ENCODE data around the gene SPOCK2.
"Not testable (repeated sequence)": the region's sequence is repeated elsewhere in the genome, so short reads cannot be mapped to it uniquely, and the experiment has no call there.

The SPOCK2 gene

DNA sequence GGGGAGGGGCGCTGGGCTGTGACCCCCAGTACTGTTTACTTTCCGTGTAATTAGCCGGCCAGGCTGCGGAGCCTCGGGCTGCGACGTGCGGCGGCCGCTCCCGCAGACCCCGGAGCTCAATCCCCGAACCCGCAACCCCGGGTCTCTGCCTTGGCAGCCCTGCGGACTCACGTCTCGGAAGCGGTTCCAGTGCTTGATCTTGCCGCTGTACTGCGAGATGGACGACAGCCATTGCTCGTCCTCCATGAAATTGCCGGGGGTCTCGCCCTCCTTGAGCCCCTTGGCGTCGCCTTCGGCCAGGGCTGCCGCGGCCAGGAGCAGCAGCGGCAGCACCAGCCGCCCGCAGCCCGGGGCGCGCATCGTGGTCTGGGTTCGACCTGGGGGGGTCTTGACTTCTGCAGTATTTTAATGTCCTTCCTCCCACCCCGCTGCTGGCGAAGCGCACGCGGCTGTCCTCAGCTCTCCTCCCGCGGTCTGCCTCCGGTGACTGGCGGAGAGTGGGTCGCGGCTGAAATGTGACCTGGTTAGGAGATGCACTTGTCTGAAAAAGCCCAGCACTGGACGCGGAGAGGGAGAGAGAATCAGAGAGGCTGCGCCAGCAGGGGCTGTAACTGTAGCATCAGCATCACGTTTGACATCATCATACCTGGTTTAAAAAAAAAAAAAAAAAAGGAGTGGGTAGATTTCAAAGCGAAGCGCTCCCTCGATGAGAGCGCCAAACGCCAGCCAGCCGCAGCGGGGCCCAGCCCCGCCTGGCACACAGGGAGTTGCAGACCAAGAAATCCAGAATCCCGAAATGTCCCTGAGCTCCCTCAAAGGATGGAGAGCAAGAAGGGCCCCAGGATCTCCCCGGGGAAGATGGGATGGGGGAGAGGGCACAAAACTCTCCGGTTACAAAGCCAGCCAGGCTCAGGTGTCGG lies at the start of gene SPOCK2:
SPOCK2 (minus strand) TSS at position 583 of the 920 bp plus-strand sequence; CDS start at position 360, 223 bp downstream.
- peak; percentile 85 for DNase-seq

DNA sequence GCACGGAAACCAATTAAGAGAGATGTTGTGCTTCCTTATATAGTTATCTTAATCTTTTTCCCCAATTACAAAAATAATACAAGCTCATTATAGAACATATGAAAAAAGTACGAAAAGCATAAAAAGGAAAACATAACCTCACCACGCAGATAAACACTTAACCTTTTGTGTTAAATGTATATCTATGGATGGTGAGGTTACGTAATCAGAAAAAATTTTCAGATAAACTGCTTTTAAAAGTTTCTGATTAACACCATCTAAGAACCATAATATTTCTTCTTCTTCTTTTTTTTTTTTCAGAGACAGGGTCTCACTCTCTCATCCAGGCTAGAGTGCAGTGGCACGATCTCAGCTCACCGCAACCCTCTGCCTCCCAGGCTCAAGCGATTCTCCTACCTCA lies 49.2 kb upstream of the SPOCK2 start:
- DNase-seq = no peak

DNA sequence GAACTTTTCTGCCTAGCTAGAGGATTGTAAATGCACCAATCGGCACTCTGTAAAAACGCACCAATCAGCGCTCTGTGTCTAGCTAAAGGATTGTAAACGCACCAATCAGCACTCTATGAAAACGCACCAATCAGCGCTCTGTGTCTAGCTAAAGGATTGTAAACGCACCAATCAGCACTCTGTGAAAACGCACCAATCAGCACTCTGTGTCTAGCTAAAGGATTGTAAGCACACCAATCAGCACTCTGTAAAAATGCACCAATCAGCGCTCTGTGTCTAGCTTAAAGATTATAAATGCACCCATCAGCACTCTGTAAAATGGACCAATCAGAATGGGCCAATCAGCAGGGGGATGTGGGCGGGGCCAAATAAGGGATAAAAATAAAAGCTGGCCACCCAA lies 47.9 kb upstream of the SPOCK2 start:
- not testable (repeated sequence) for DNase-seq

DNA sequence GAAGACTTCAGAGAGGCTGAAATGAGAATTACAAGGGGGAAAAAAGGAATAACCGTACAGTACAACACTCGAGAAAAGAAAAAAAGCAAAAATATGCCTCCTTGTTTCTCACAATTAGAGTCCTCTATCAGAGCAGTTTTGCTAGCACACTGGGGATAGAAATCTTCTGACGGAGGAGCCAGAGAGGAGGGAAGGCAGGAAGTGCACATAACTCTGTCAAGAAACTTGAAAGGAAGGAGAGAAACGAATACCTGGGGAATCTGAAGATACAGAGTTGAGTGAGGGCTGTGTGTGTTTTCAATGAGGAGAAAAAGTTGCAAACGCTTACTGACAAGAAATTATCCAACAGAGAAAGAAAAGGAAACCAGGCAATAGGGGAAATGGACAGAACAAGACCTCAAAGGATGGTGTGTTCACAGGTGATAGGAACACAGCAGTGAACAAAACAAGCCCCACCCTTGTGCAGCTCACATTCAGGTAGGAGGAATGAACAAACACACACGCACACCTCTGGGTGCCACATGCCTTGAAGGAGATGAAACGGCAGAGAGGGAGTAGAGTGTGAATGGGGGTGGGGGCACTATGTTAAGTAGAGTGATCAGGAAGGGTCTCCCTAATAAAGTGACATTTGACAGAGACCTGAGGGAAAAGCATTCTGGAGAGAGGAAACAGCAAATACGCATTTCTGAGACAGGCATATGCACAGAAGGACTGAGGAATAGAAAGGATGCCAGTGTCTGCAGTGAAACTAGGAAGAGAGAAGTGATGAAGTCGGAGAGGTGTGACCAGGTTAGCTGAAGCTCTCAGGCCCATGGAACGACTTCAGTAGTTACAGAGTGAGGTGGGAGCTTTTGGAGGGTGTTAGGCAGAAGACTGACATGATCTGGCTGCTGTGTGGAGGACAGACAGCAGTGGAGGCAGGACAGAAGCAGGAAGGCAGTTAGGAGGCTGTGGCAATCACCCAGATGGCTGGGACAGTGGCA lies 46.7 kb upstream of the SPOCK2 start:
- no peak for DNase-seq

DNA sequence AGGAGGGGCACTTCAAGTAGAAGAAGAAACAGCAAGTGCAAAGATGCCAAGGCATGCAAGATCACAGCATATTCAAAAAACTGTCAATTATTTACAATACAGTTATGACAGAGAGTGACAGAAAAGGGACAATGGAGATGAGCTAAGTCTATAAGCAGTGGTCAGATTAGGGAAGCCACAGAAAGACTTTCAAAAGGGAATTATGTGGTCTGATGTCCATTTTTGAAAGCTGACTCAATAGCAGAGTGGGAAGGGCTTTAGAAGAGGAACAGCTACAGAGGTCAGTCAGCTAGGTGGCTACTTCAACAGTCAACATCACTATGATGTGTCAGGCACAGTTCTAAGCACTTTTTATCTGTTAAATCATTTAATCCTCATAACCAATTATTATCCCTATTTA lies 45.2 kb upstream of the SPOCK2 start:
- no peak for DNase-seq

GRCh38 chr10:72132854-72133253 lies 44.5 kb upstream of the SPOCK2 start:
- DNase-seq = no peak

GRCh38 chr10:72127571-72127970 lies 39.2 kb upstream of the SPOCK2 start:
- no peak for DNase-seq

DNA sequence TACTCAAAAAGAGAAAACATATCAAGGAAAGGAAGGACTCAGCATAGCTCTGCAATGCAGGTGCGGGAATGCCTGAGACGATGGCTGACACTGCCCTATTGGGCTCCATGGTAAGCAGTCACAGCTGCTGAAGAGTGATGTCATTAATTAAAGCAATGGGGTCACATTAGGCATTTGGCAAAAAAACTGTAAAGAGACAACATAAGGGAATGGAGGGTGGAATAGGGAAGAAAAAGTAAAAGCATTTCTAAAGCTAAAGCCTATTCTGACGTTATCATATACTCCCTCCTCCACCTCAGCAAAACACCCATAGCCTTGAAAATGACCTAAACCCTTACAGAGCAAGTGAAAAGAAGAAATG lies 38.5 kb upstream of the SPOCK2 start:
- DNase-seq = no peak

- peak; percentile 50 for DNase-seq
Measured at GRCh38 chr10:72126184-72126871, 38.0 kb upstream of the SPOCK2 start.

GRCh38 chr10:72124989-72125388 lies 36.6 kb upstream of the SPOCK2 start:
- no peak for DNase-seq

DNA sequence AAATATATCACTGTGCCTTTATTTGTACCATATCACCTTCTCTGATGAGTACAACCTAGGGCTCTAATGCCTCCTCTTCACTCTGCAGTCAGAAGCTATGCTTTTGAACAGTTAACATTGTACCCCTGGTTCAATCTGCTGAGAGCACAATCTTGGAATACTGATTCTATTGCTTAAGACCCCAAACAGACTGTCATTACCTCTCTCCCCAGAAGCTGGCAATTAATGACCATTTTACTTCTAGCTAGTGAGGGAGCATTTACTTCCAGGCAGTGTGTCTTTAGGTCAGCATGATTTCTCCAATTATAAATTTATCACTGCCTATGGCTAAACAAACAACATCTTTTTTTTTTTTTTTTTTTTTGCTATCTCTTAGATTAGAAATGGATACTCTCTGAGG lies 36.0 kb upstream of the SPOCK2 start:
- no peak for DNase-seq

DNA sequence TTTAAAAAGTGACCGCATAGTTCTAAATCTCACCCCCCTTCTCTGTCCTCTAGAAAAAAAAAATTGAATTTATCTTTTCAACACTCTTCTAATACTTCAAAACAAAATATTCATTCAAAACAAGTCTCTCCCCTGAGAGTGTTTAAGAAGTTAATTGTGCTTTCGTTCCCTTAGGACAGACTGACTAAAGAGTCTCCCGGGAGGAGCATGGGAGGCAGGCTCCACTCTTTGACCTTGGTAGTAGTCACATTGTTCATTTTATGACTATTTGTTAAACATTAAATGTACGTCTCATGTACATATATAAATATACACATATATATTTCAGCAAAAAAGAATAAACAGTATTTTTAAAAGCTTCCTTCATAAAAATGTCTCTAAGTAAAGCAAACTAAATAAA lies 35.3 kb upstream of the SPOCK2 start:
- DNase-seq = no peak

GRCh38 chr10:72122221-72122620 lies 33.9 kb upstream of the SPOCK2 start:
- no peak for DNase-seq

- no peak for DNase-seq
Measured at GRCh38 chr10:72121389-72121788, 33.0 kb upstream of the SPOCK2 start.

- no peak for DNase-seq
Measured at GRCh38 chr10:72116372-72116771, 28.0 kb upstream of the SPOCK2 start.

GRCh38 chr10:72114706-72115450 lies 26.5 kb upstream of the SPOCK2 start:
- DNase-seq = no peak

DNA sequence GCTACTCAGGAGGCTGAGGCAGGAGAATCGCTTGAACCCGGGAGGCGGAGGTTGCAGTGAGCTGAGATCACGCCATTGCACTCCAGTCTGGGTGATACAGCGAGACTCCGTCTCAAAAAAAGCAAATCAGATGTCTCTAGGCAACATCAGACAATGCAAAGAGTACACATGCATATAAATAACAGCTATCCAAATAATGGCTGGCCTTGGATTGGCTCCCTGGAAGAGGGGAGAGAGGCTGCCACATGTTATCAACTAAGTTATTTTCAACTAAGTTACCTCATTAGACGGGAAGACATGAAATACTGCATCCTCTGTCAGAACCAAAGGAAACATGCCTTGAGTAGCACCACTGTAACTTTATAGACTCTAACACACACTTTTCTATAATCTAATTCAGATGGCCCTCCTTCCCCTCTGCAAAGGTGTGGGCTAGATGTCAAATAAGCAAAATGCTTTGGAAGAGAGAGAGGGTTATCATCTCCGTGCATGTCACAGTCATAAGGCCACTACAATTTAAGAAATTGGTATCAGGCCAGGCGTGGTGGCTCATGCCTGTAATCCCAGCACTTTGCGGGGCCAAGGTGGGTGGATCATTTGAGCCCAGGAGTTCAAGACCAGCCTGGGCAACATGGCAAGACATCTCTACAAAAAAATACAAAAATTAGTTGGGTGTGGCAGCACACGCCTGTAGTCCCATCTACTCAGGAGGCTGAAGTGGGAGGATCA lies 22.5 kb upstream of the SPOCK2 start:
- DNase-seq = no peak

DNA sequence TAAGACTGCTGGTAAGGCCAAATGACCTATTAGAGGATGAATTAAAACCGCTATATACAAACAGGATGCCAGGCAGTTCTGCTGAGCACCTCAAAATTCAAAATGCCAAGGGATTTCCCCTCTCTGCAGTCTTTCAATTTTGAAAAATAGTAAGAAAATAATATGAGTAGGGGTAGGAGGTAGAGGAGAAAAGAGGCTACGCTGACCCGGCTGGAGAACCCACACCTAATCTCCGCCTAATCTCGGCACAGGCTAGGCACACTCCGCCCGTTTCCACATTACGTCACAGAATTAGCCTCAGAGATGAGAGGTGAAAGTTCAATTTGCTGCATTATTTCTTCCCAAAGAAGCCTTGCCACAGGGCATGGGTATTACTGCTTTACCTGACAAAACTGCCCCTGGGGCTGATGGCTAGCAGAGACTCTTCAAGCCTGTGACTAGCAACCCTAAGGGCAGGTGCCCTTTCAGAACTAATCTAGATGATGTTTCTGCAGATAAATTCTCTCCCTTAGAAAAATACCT lies 21.3 kb upstream of the SPOCK2 start:
- DNase-seq = peak; percentile 33

- DNase-seq = no peak
Measured at GRCh38 chr10:72108830-72109635, 20.7 kb upstream of the SPOCK2 start.

DNA sequence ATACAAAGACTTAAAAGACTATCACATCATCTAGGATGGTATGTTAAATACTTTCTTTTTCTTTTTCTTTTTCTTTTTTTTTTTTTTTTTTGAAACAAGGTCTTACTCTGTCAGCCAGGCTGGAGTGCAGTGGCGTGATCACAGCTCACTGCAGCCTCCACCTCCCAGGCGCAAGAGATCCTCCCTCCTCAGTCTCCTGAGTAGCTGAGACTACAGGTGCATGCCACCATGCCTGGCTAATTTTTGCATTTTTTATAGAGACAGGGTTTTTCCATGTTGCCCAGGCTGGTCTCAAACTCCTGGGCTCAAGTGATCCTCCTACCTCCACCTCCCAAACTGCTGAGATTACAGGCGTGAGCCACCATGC lies 19.6 kb upstream of the SPOCK2 start:
- not testable (repeated sequence) for DNase-seq

All from CD4-positive, alpha-beta T cell treated with Interleukin-10 for 1 hour (primary cell).